Mesodermal cell (in vitro differentiated cells): ENCODE measurements around the gene SLC17A6.

ENCODE experiments used
- H3K27ac ChIP-seq: 2 replicates; pipeline ENCODE4 v1.7.0; 2013; ENCODE audit warnings: mild to moderate bottlenecking, low read depth, low read length, moderate library complexity; ENCODE audit not compliant: severe bottlenecking
- H3K36me3 ChIP-seq: 2 replicates; pipeline ENCODE4 v1.7.1; 2013; ENCODE audit warnings: mild to moderate bottlenecking, low read length, moderate library complexity; ENCODE audit not compliant: control insufficient read depth, insufficient read depth
- H3K4me1 ChIP-seq: one replicate; pipeline ENCODE4 v1.7.1; 2013; ENCODE audit warnings: mild to moderate bottlenecking, low read length; ENCODE audit not compliant: insufficient read depth, control insufficient read depth, poor library complexity, severe bottlenecking
- H3K4me3 ChIP-seq: 2 replicates; pipeline ENCODE4 v1.7.0; 2013; ENCODE audit warnings: low read length, control low read depth, mild to moderate bottlenecking; ENCODE audit not compliant: insufficient read depth, poor library complexity, severe bottlenecking; ENCODE audit errors: extremely low read depth
- H3K9me3 ChIP-seq: 2 replicates; pipeline ENCODE4 v1.7.1; 2013; ENCODE audit warnings: mild to moderate bottlenecking, low read length, moderate library complexity; ENCODE audit not compliant: control insufficient read depth
- WGBS, 2 experiments: methylation state at CpG; one replicate each; pipeline ENCODE4 v1.1.5; 2013; ENCODE audit warnings: missing lambda C conversion rate in 2 of 2; ENCODE audit not compliant: insufficient coverage in 2 of 2; 5-methylcytosine and 5-hydroxymethylcytosine counted together

Gene SLC17A6

GRCh38 chr11:22342211-22343031, 4.2 kb downstream of the SLC17A6 start:
- no peak overlapping the region for H3K4me3 ChIP-seq
- WGBS, 2 experiments = 15 to 22% methylated on average over 15 to 18 of the region's 25 CpGs
- no peaks in the 10 kb centered on the region for H3K9me3 ChIP-seq
- no peaks in the 10 kb centered on the region for H3K4me1 ChIP-seq
- H3K36me3 ChIP-seq = no peaks in the 10 kb centered on the region
- H3K27ac ChIP-seq = no peak overlapping the region

- WGBS, 2 experiments = 0 to 4% methylated on average over 3 to 6 of the region's 6 CpGs
- no peaks in the 10 kb centered on the region for H3K9me3 ChIP-seq
- no peaks in the 10 kb centered on the region for H3K4me1 ChIP-seq
- no peak overlapping the region for H3K4me3 ChIP-seq
- no peaks in the 10 kb centered on the region for H3K36me3 ChIP-seq
- H3K27ac ChIP-seq = no peak overlapping the region
Measured at GRCh38 chr11:22343032-22343324, 4.8 kb downstream of the SLC17A6 start.

GRCh38 chr11:22343371-22344032, 5.3 kb downstream of the SLC17A6 start:
- H3K27ac ChIP-seq = no peak overlapping the region
- H3K36me3 ChIP-seq = no peaks in the 10 kb centered on the region
- no peaks in the 10 kb centered on the region for H3K9me3 ChIP-seq
- H3K4me1 ChIP-seq = no peaks in the 10 kb centered on the region
- no peak overlapping the region for H3K4me3 ChIP-seq
- 1 to 3% methylated on average over 29 to 31 of the region's 34 CpGs for WGBS, 2 experiments

- Histone ChIP-seq H3K4me3 (no peak overlapping the region), H3K27ac (no peak overlapping the region), H3K9me3 (no peaks in the 10 kb centered on the region), H3K36me3 (no peaks in the 10 kb centered on the region), H3K4me1 (no peaks in the 10 kb centered on the region)
- 25 to 33% methylated on average over 1 to 2 of the region's 3 CpGs for WGBS, 2 experiments
Measured at GRCh38 chr11:22344081-22344480, 5.9 kb downstream of the SLC17A6 start.

GRCh38 chr11:22346282-22346681, 8.1 kb downstream of the SLC17A6 start:
- no peaks in the 10 kb centered on the region for H3K9me3 ChIP-seq
- no peak overlapping the region for H3K27ac ChIP-seq
- no peak overlapping the region for H3K4me3 ChIP-seq
- H3K36me3 ChIP-seq = no peaks in the 10 kb centered on the region
- H3K4me1 ChIP-seq = no peaks in the 10 kb centered on the region

GRCh38 chr11:22347857-22348487, 9.8 kb downstream of the SLC17A6 start:
- Histone ChIP-seq H3K4me3 (no peak overlapping the region), H3K27ac (no peak overlapping the region), H3K36me3 (no peaks in the 10 kb centered on the region), H3K4me1 (no peaks in the 10 kb centered on the region), H3K9me3 (no peaks in the 10 kb centered on the region)
- 100% methylated on average over 1 of the region's 4 CpGs; no CpG with 5 or more reads in 1 of the 2 experiments for WGBS, 2 experiments

GRCh38 chr11:22349491-22349890, 11.3 kb downstream of the SLC17A6 start:
- H3K4me1 ChIP-seq = no peaks in the 10 kb centered on the region
- H3K27ac ChIP-seq = no peak overlapping the region
- WGBS, 2 experiments = no CpG with 5 or more reads among the region's 2 CpGs
- H3K4me3 ChIP-seq = no peak overlapping the region
- no peaks in the 10 kb centered on the region for H3K36me3 ChIP-seq
- no peaks in the 10 kb centered on the region for H3K9me3 ChIP-seq

GRCh38 chr11:22359295-22359694, 21.1 kb downstream of the SLC17A6 start:
- Histone ChIP-seq H3K36me3 (no peaks in the 10 kb centered on the region), H3K9me3 (no peaks in the 10 kb centered on the region), H3K4me1 (no peaks in the 10 kb centered on the region), H3K4me3 (no peak overlapping the region), H3K27ac (no peak overlapping the region)
- no CpG with 5 or more reads among the region's 2 CpGs for WGBS, 2 experiments

GRCh38 chr11:22371160-22371559, 33.0 kb downstream of the SLC17A6 start:
- H3K36me3 ChIP-seq = no peaks in the 10 kb centered on the region
- 53% methylated on average over 3 of the region's 3 CpGs; no CpG with 5 or more reads in 1 of the 2 experiments for WGBS, 2 experiments

GRCh38 chr11:22387126-22387525, 48.9 kb downstream of the SLC17A6 start:
- Histone ChIP-seq H3K36me3 (no peaks in the 10 kb centered on the region), H3K4me1 (no peaks in the 10 kb centered on the region), H3K27ac (no peak overlapping the region), H3K4me3 (no peak overlapping the region), H3K9me3 (no peaks in the 10 kb centered on the region)
- WGBS, 2 experiments = no CpG with 5 or more reads among the region's 1 CpG

More at GRCh38 chr11:22371160-22371559, 33.0 kb downstream of the SLC17A6 start:
- H3K27ac ChIP-seq = no peak overlapping the region
- H3K4me3 ChIP-seq = no peak overlapping the region
- no peaks in the 10 kb centered on the region for H3K9me3 ChIP-seq
- H3K4me1 ChIP-seq = no peaks in the 10 kb centered on the region
